ACC112 (cell line): Measurements from ENCODE around the gene NTRK2.

Source experiments
- H2AFZ ChIP-seq: fragments of 200-600 bp; sonication (generic); one replicate; pipeline ENCODE4 v1.6.0; 2017; ENCODE audit warnings: antibody characterized with exemption, low read length; ENCODE audit not compliant: unreplicated experiment
- H3K27ac ChIP-seq: fragments of 200-600 bp; sonication (generic); 2 replicates; pipeline ENCODE4 v1.5.1; 2014; ENCODE audit warnings: low read depth, mild to moderate bottlenecking, antibody characterized with exemption, low read length, moderate library complexity
- H3K27me3 ChIP-seq: fragments of 200-600 bp; sonication (generic); 2 replicates; pipeline ENCODE4 v1.6.1; 2014; ENCODE audit warnings: mild to moderate bottlenecking, antibody characterized with exemption, low read length, moderate library complexity, mixed read lengths; ENCODE audit not compliant: insufficient read depth
- H3K36me3 ChIP-seq: fragments of 200-600 bp; sonication (generic); 2 replicates; pipeline ENCODE4 v1.6.1; 2016; ENCODE audit warnings: mild to moderate bottlenecking, antibody characterized with exemption, low read length, moderate library complexity, mixed read lengths; ENCODE audit not compliant: insufficient read depth
- H3K4me1 ChIP-seq: fragments of 200-600 bp; sonication (generic); one replicate; pipeline ENCODE4 v1.6.1; 2016; ENCODE audit warnings: low read length, mixed read lengths; ENCODE audit not compliant: insufficient read depth, unreplicated experiment, control insufficient read depth
- H3K4me3 ChIP-seq: fragments of 200-600 bp; sonication (generic); 2 replicates; pipeline ENCODE4 v1.5.1; 2014; ENCODE audit warnings: mild to moderate bottlenecking, low read depth, low read length
- H3K79me2 ChIP-seq: fragments of 200-600 bp; sonication (generic); one replicate; pipeline ENCODE4 v1.6.0; 2016; ENCODE audit warnings: low read length; ENCODE audit not compliant: control insufficient read depth, unreplicated experiment, insufficient read depth

The NTRK2 gene

DNA sequence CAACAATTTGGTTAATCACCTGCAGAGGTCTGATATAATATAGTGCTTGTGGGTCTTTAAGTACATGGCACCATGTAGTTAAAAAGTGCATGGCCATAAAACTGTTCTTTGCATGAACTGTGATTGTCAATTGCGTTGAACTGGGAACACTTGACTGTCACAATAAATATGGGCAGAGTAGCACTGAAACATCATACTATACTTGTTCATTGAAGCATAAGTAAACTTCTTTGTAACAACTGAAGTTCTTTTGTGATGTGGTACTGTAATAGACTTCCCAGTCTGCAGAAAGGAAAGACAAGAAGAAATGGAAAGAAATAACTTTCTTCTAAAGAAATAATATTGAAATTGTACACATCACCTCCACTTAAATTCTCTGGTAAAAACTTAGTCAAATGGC, 9.8 kb upstream of the NTRK2 start:
- no peak overlapping the region for H3K27ac ChIP-seq
- H3K27me3 ChIP-seq: no peaks in the 10 kb centered on the region
- no peaks in the 10 kb centered on the region for H3K79me2 ChIP-seq
- H3K36me3 ChIP-seq: no peaks in the 10 kb centered on the region
- H3K4me3 ChIP-seq: no peak overlapping the region
- no peaks in the 10 kb centered on the region for H3K4me1 ChIP-seq
- no peak overlapping the region for H2AFZ ChIP-seq

DNA sequence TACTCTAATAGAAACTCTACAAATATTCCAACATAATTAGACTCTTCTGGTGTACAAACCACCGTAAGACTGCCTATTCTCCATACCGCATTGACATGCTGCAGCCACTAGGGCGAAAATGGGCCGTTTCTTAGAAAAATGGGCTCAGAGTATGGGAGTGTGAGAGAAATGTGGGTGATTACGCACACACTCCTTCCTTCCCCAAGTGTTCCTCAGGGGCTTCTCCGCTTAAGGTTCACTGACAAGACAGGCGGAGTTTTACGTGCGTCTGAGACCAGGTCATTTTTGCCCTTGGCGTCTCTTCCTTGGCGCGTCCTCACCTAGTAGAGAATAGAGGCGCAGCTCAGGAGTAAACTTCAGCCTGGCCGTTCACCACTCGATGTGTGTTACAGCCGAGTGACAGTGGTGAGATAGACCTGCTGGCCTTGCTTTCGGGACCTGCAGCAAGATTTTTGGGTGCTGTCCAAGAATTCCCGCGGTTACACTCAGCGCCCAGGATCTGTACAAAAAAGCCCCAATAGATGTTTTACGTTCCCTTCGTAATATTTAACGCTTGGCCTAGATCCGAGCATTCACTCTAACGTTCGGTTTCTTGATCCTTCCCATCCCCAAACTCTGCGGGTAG, 1.8 kb upstream of the NTRK2 start:
- Histone ChIP-seq H3K36me3 (no peaks in the 10 kb centered on the region), H3K27ac (no peak overlapping the region), H2AFZ (no peak overlapping the region), H3K4me1 (peaks cover 2% of the 10 kb centered on the region), H3K27me3 (peaks cover 72% of the 10 kb centered on the region), H3K79me2 (no peaks in the 10 kb centered on the region), H3K4me3 (peak overlapping the region; percentile 75)

DNA sequence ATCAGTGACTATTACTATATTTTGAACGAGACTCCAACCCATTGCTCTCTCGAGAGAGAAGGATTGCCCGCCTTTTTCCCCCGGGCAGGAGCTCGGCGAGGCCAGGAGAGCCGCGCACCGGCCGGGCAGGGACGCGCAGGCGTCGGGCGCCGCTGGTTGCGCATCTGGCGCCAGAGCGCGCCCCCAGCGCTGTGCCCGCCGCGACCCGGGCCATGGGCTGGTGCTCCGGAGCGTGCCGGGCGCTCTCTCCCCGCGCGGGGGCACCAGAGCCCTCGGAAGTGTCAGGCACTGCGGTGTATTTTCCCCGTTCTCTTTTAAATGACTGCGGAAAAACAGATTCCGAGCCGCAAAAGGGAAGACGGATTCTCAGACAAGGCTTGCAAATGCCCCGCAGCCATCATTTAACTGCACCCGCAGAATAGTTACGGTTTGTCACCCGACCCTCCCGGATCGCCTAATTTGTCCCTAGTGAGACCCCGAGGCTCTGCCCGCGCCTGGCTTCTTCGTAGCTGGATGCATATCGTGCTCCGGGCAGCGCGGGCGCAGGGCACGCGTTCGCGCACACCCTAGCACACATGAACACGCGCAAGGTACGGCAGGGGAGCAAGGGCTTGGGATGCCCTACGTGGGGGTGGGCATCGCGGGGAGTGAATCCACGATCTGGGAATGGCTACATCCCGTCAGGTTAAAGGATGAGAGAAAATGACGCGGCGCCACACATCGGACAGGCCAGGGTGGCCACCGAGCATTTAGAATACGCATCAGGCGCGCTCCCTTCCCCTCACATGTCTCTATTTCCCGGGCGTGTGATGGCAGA, 1.1 kb upstream of the NTRK2 start:
- Histone ChIP-seq H2AFZ (peak overlapping the region; percentile 81), H3K4me1 (peaks cover 2% of the 10 kb centered on the region), H3K27me3 (peaks cover 76% of the 10 kb centered on the region)

DNA sequence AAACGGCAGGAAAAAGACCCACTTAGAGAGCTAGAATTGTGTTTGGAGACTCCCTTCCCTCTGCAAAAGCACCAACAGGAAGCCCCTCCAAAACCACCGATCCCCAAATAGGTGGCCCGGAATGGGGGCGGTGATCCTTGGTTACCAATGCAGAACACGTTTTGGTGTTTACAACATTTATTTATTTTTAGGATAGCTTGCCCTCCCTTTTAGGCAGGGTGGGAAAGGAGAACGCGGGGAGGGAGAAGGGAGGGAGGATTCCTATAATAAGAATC, 579 bp upstream of the NTRK2 start:
- no peaks in the 10 kb centered on the region for H3K79me2 ChIP-seq
- H3K4me3 ChIP-seq: peak overlapping the region; percentile 75
- no peak overlapping the region for H3K27ac ChIP-seq
- peaks cover 81% of the 10 kb centered on the region for H3K27me3 ChIP-seq
- H3K4me1 ChIP-seq: peaks cover 2% of the 10 kb centered on the region
- H2AFZ ChIP-seq: no peak overlapping the region
- no peaks in the 10 kb centered on the region for H3K36me3 ChIP-seq

More for the DNA sequence above, 1.1 kb upstream of the NTRK2 start:
- Histone ChIP-seq H3K27ac (no peak overlapping the region), H3K79me2 (no peaks in the 10 kb centered on the region), H3K4me3 (peak overlapping the region; percentile 75), H3K36me3 (no peaks in the 10 kb centered on the region)

DNA sequence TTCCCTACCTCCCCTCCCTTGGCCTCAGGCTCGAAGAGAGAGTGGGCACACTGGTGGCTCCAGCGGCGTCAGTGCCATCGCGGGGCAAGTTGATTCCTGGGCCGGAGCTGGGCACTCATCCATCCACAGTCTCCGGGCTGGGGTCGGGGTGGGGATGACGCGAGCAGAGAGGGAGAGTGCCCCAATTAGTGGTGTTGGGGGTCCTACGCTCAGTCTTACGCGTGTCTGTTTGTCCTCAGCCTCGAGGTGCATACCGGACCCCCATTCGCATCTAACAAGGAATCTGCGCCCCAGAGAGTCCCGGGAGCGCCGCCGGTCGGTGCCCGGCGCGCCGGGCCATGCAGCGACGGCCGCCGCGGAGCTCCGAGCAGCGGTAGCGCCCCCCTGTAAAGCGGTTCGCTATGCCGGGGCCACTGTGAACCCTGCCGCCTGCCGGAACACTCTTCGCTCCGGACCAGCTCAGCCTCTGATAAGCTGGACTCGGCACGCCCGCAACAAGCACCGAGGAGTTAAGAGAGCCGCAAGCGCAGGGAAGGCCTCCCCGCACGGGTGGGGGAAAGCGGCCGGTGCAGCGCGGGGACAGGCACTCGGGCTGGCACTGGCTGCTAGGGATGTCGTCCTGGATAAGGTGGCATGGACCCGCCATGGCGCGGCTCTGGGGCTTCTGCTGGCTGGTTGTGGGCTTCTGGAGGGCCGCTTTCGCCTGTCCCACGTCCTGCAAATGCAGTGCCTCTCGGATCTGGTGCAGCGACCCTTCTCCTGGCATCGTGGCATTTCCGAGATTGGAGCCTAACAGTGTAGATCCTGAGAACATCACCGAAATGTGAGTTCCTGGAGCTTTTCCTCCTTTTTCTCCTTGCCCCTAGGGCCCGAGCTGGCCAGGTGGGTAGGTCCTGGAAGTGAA, 861 bp downstream of the NTRK2 start:
- H3K27me3 ChIP-seq: peaks cover 78% of the 10 kb centered on the region
- H3K4me3 ChIP-seq: no peak overlapping the region

DNA sequence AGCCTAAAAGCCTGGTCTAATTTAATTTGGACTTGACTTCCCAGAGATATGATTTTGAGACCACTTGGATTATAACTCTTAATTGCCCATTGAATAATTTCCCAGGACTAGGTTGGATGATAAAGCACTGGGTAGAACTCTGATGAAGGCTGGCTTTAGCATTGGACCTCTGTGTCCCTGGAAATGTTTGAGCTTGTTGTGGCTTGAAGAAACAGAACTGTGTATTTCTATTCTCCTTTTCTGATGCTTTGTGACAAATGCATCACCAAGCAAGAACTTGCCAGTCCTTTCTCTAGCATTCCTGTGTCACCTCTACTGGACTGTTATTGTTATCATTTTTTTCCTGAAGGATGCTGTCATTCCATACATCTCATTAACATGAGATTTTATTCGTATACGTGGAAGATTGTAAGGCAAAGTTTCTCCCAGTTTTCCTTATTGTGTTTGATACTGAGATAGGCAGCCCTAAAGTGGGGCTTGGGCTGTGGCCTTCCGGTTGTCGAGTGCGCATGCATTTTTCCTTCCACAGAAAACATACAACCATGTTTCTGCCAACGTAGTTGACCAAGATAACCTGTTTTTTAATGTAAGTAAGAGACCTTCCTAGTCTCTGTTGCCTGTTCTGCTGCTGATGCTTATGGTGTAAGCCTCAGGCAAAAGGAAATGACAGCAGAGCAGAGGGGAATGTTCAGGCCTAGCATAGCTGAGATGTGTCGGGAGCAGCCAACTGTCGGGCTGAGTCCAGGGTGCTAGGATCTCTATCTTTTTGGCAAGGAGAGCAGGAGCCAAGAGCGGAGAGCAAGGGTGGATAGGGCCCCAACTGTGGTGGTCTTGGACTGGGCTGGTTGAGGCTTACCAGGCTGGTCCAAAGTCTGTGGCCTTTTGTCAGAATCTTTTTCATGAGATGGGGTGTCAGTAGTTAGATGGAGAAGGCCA, 2.3 kb downstream of the NTRK2 start:
- Histone ChIP-seq H3K36me3 (no peaks in the 10 kb centered on the region), H2AFZ (no peak overlapping the region), H3K27ac (no peak overlapping the region), H3K4me3 (no peak overlapping the region), H3K27me3 (peaks cover 64% of the 10 kb centered on the region), H3K4me1 (peaks cover 2% of the 10 kb centered on the region), H3K79me2 (no peaks in the 10 kb centered on the region)

More for the DNA sequence above, 861 bp downstream of the NTRK2 start:
- peaks cover 2% of the 10 kb centered on the region for H3K4me1 ChIP-seq
- no peaks in the 10 kb centered on the region for H3K36me3 ChIP-seq
- H3K27ac ChIP-seq: no peak overlapping the region
- H3K79me2 ChIP-seq: no peaks in the 10 kb centered on the region
- no peak overlapping the region for H2AFZ ChIP-seq

DNA sequence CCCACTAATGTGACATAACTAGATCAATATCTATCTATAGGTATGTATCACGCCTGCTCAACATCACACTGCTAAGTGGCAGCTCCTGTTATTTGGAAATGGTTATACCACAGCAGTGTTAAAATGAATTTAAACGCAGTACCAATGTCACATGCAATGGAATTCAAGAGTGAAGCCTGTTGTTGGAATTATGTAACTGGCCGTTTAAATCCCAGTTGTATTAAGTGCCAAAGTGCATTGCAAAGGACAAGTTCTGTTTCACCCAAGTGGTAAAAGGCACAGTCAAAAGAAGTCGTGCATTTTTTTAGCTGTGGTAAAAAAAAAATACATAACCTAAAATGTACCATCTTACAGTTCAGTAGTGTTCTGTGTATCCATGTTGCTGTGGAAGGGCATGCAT, 4.3 kb downstream of the NTRK2 start:
- Histone ChIP-seq H2AFZ (no peak overlapping the region), H3K4me1 (peaks cover 1% of the 10 kb centered on the region), H3K36me3 (no peaks in the 10 kb centered on the region), H3K79me2 (no peaks in the 10 kb centered on the region), H3K27me3 (peaks cover 47% of the 10 kb centered on the region), H3K27ac (no peak overlapping the region), H3K4me3 (no peak overlapping the region)

DNA sequence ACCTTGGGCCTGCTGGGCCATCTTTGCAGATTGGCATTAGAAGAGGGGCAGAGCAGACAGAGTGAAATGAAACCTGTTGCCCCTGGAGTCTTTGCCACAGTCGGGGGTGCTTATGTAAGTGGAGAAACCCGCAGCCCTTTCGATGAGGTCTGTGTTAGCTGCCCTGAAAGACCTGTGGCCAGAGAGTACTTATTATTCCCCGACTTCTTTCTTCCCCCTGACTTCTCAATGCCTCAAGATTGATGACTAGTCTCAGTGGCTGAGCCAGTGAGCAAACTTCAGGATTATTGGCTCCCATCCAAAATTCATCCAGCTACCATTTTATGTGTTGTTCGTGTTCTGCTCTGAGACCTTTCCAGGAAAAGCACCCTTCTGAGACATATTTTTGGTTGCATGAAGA, 7.6 kb downstream of the NTRK2 start:
- H3K27ac ChIP-seq: no peak overlapping the region
- H3K36me3 ChIP-seq: no peaks in the 10 kb centered on the region
- no peaks in the 10 kb centered on the region for H3K4me1 ChIP-seq
- H3K27me3 ChIP-seq: peaks cover 14% of the 10 kb centered on the region
- H3K4me3 ChIP-seq: no peak overlapping the region
- H2AFZ ChIP-seq: no peak overlapping the region
- H3K79me2 ChIP-seq: no peaks in the 10 kb centered on the region

DNA sequence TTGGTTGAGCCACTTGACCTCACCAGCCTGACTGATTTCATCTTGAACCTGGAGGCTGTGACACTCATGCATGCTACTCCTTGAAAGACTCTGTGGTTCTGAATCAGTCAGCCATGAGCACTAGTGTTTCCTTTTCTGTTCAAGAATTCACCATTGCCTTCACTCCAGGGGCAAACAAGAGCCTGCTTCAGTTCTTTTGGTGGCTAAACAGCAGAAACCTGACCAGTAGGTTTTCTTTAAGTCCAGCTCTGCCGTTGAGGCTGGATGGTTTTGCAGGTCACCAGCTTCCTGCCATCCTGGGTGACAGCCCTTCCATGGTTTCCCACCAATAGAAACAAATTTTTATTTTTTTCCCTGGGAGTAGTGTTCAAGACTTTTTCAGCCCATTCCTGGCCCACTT, 10.0 kb downstream of the NTRK2 start:
- Histone ChIP-seq H3K27me3 (no peaks in the 10 kb centered on the region), H3K36me3 (no peaks in the 10 kb centered on the region), H2AFZ (no peak overlapping the region), H3K4me3 (no peak overlapping the region), H3K27ac (no peak overlapping the region), H3K4me1 (no peaks in the 10 kb centered on the region), H3K79me2 (no peaks in the 10 kb centered on the region)
